GM21528 (cell line): ENCODE measurements around the gene TMEM235.

Experiments
- ATAC-seq: cut with Tn5 transposase; IDR thresholded peaks from one replicate; pipeline ENCODE4 v1.9.1; 2021; ENCODE audit warnings: mild to moderate bottlenecking, moderate library complexity; ENCODE audit not compliant: unreplicated experiment, low FRiP score

Gene TMEM235

DNA sequence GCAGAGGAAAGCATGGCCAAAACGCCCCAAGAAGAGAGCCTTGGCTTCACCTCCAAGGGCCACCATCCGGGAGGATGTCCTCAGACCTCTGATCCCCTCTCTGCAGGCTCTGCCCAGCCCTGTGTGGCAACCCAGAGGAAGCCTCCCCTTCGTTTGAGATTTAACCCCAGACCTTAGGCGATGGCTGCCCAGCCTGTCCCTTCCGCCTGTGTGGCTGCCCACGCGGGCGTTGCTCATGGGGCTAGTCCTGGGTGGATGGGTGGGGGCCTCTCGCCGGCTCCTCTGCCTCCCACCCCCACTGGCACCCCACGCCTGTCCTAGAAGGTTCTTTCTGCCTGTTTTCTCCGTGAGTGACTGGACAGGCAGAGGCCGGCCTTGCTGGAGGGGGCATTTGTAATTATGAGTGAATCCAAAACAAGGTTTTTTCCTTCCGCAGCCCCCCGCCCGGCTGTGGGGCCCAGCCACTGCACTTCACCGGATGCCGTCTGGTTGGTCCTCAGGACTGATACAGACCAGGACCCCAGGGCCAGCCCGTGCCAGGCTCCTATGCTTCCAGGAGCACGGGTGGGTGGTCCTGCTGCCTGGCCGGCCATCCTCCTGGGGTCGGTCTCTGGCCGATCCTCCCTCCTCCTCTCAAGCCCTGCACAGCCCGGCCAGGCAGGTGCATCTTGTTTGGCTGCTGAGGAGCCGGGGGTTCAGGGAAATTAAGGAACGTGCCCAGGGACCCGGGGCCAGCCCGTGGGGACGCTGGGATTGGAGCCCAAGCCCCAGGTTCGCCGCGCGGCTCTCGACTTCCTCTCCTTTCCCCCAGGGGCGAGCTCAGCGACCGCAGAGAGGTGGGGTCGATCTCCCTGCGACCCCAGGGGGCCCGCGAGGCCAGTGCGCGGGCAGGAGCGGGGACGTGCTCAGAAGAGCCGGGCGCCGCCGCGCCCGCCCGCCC, at the start of gene TMEM235:
TMEM235 (plus strand) TSS at position 636 of the 940 bp plus-strand sequence. CDS start 393 bp downstream, outside the sequence.
- no peak for ATAC-seq

DNA sequence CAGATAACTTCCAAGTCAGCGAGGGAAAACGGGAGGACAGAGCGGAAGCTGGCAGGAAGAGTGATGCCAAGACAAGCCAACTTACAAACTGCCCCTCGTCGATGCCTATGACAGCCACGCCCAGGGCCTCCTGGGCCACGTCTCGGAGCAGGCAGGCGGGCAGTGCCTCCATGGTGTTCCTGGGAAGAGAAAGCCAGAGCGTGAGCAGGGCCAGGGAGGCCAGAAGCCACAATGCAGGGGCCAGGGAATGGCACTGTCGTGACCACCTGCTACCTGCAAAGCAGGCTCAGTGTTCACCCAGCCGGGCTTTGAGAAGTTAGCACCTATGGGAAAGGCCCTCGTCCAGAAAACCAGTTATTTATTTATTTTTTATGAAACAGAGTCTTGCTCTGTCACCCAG, 48.9 kb upstream of the TMEM235 start:
- ATAC-seq = no peak

DNA sequence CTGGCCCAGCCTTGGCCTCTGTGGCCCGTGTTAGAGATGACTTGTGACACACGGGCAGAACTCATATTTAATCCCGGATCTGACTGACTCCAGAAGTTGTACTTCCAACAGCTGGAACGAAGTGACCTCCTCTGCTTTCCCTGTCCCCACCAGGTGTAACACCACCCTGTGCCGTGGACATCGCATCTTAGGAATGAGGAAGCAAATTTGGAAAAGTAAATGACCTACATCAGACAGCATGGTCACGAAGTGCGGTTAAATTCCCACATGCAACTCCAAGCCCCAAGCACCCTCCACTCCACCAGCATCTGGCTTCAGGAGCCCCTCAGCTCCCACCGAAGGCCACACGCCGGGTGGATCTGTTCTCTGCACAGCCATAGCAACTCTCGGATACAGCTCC, 47.5 kb upstream of the TMEM235 start:
- ATAC-seq = no peak

DNA sequence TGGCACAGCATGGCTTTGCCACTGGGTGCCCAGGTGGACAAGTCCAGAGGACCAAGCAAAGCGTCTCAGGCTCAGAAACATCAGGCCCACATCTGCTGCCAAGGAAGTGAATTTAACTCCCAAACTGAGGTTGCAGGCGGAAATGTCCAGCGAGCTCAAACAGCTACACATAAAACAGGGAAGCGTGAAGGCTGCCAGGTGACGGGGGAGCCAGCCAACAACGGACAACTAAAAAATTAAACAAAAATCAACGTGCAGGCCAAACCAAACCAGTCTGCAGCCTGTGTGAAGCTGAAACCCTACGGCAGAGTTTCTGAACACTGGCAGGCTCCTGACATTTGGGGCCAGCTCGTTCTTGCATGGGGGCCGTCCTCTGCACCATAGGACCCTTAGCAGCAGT, 47.1 kb upstream of the TMEM235 start:
- ATAC-seq = no peak

DNA sequence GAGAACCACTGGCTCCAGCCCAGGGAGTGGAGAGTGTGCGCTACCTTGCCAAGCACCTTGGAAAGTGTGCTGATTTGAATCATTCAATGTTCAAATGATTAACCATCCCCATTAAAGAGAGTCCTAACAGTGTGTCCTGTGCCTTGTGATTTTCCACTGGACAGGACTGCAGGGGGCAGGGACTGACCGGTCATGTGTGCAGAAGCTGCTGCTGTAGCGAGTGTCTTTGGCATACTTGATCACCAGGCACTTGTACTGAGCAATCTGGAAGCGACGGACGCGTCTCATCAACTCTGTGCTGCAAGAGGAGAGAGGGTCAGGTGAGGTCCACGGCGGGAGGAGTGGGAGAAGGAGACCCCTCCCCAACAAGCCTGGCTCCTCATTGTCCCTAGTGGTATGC, 46.6 kb upstream of the TMEM235 start:
- no peak for ATAC-seq

DNA sequence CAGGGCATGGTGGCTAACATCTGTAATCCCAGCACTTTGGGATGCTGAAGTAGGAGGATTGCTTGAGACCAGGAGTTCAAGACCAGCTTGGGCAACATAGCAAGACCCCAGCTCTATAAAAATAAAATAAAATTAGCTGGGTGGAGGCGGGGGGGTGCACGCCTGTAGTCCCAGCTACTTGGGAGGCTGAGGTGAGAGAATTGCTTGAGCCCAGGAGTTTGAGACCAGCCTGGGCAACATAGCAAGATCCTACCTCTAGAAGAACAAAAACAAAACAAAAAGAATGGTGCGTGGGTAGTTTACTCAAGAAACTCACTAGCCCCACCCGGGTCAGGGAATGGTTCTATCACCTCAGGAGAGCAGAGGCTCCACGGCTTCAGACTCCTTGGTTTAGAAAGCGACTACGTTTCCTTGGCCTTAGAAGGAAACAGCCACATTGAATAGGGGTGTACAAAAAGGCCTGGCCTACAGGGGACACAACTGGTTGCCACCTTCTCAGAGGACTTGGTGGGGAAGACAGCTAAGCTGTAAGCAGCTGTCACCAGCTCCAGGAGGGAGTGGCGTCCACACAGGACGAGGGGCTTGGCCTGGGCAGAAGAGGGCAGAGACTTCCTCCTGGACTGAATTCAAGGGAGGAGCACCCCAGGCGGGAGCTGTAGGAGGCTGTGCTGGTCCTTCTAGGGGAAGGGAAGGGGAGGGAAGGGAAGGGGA, 45.3 kb upstream of the TMEM235 start:
- ATAC-seq = no peak

DNA sequence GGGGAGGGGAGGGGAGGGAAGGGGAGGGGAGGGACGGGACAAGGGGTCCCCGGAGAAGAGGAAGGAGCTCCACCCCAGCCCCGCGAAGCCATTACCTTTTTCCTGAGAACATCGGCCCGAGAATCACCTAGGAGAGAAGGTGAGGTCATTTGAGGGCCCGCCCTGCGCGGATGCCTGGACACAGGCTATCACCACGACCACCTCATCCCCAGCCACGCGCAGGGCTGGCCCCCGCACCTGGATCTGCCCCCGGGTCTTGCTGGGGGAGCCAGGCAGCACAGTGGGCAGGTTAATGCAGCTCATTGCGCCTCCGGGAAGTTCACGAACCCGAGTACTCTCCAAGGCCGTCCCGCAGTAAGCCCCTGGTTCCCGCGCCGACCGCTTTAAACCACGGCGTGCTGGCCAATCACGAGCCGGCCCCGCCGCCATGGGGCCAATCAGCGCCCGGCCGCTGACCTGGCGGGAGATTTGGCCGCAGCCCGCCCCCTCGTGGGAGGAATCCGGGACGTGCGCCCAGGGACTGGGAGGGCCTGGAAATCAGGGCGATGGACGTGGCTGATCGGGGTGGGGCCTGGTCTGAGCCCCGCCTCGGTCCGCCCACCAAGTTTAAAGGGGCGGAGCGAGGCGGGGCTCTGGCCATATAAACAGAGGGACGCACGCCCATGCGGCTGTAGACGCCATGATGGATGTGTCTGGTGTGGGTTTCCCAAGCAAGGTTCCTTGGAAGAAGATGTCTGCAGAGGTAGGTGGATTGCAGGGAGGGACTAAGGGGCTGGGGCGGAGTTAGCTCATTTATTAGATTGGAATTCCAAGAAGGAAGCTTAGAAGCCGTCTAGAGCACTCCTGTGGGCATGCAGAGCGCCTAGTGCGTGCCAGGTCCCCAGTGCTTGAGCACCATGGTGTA, 44.5 kb upstream of the TMEM235 start, which contains the start of the genes AFMID and TK1:
AFMID (plus strand) TSS at position 671 of the 904 bp plus-strand sequence; CDS start at position 680, 9 bp downstream.
TK1 (minus strand) TSS at position 361 of the 904 bp plus-strand sequence; CDS start at position 303, 58 bp downstream.
- ATAC-seq = peak; percentile 79

DNA sequence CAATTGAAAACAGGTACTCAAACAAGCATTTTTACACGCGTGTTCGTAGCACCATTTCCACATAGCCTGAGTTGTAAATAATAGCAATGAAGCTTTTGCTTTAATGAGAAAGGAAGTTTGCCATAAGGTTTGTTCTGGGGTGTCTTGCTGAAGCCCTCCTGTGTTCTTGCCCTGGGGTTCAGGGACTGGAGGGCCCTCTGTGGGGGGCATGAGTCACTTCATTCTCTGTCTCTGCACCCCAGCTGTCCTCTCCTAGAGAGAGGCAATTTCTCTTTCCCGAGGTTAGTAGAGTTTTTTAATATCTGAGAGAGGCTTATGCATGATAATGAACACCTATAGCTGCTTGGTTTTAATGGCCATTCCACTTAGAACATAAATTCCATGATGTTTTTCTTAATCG, 34.7 kb upstream of the TMEM235 start:
- ATAC-seq = no peak

DNA sequence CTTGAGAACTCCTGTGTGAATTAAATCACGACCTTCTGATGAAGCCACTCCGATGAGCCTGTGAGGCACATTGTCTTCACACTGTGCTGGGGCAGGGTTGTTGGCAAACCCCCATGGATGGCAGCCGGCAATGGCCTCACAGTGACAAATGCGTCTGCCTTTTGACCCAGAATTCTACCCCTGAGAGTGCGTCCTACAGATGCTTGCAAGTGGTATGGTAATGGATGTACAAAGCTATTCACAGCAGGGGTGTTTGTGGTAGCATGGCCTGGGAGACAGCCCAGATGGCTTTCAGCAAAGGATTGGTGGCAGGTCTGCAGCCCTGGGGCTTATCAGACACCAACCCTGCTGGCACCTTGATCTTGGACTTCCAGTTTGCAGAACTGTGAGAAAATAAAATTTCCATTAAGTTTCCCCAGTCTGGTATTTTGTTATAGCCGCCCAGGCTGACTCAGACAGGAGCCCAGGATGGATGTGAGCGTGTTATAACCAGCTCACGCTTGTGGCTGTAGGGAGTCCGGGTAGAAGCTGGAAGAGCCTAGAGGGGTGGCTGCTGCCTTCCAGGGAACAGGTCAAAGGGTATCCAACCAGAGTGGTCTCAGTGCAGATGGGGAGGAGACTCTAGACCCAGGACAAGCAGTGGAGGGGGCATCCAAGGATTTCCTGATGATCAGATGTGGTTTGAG, 34.1 kb upstream of the TMEM235 start:
- no peak for ATAC-seq

DNA sequence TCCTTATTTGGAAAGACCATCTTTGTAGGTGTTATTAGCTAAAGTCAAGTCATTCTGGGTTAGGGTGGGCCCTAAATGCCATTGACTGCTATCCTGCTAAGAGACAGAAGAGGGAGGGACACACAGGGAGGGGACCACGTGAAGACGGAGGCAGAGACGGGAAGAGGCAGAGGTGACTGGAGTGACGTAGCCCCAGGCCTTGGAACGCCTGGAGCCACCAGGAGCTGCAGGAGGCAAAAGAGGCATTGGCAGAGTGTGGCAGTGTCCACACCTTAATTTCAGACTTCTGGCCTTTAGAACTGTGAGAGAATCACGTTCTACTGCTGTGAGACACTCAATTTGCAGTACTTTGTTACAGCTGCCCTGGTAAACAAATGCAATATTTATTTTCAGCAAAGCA, 31.0 kb upstream of the TMEM235 start:
- no peak for ATAC-seq

DNA sequence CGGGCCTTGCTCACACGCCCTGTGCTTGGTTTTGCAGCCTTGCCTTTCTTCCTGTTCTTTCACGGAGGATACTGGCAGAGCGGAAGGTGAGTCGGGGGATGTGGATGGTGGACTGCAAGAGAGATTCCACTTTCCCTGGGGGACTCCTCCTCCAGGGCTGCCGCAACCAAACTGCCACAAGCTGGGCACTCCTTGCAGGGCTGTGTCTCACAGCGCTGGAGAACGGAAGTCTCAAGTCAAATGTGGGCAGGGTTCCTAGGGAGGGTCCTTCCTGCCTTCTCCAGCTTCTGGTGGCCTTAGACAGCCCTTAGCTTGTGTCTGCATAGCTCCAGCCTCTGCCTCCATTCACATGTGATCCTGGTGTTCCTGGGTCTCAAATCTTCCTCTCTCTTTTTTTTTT, 28.8 kb upstream of the TMEM235 start:
- ATAC-seq = no peak

DNA sequence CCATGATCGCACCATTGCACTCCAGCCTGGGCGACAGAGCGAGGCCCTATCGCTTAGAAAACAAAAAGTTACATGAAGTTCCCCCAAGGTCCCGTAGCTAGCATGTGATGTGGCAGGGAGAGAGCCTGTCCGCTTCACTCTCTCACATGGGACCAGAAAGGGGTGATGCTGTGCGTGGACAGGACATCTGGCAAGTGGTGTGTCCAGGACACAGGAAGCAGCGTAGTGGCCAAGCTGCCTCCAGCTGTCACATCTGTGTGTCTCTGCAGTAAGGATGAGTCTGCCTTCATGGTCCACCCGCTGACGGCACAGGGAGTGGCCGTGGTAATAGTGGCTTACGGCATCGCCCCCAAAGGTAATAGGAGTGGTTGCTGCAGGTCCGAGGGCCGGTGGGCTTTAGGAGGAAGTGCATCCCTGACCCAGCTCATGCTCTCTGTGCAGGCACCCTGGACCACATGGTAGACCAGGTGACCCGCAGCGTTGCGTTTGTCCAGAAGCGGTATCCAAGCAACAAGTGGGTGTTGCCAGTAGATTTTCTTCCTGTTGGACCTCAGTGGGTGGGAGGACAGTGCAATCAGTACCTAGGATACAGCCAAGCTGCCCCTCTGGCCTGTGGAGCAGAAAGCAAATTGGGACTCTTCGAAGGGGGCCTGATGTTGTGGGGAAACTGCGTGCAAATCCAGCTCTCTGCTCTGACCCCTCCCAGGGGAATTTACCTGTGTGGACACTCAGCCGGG, 26.9 kb upstream of the TMEM235 start:
- ATAC-seq = no peak

DNA sequence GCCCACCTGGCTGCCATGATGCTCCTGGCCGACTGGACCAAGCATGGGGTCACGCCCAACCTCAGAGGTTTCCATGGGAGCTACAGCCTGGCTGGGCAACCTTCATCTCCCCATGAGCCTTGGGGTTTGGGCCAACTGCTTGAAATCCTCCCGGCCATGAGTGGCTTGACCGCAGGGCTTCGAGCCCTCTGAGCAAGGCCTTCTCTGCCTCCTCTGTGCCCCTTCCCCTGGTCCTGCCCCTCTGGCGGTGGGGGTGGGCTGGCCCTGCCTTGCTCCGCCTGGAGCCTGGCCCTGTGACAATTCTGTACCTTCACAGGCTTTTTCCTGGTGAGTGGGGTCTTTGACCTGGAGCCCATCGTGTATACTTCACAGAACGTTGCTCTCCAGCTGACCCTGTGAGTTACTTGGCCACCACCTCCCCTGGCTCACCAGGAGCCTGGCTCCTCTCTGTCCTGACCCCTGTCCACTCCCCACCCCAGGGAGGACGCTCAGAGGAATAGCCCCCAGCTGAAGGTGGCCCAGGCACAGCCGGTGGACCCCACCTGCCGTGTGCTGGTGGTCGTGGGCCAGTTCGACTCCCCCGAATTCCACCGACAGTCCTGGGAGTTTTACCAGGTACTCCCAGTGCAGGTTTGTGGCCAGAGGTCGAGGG, 26.2 kb upstream of the TMEM235 start:
- ATAC-seq = no peak

DNA sequence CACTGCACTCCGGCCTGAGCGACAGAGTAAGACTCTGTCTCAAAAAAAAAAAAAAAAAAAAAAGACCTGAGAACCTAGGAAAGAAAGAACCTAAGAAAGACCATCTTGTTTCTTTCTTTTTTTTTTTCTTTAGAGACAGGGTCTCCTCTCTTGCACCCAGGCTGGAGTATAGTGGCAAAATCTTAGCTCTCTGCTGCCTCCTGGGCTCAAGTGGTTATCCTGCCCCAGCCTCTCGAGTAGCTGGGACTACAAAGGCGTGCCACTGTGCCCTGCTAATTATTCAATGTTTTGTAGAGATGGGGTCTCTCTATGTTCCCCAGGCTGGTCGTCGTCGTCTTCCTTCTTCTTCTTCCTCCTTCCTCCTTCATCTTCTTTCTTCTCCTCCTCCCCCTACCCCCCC, 25.1 kb upstream of the TMEM235 start:
- ATAC-seq = no peak

DNA sequence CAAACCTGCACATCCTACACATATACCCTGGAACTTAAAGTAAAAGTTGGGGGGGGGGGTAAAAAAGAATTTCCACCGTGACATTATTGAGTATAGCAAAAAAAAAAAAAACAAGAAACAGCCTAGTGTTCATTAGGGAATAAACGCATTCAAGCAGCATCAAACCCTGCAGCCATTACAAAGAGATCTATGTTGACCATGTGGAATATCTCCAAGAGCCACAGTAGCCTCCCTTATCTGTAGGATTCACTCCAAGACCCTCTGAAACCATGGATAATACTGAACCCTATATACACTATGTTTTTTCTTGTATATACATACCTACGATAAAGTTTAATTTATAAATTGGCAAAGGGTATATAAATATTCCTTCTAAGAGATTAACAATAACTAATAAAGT, 22.9 kb upstream of the TMEM235 start:
- ATAC-seq = no peak

DNA sequence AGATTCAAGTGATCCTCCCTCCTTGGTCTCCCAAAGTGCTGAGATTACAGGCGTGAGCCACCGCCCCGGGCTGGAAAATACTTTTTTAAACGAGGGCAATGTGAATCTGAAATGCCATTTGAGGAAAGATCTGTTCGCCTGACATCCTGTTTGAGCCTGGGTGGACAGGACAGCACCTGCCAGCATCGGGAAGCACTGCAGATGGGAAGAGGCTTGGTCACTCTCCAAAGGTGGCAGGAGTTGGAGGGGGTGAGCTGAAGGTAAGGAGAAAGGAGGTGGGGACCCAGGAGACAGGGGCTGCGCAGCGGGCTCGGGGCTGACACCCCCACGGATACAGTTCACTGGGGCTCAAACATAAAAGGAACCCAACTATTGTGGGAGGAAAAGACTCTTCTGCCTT, 21.3 kb upstream of the TMEM235 start:
- no peak for ATAC-seq

DNA sequence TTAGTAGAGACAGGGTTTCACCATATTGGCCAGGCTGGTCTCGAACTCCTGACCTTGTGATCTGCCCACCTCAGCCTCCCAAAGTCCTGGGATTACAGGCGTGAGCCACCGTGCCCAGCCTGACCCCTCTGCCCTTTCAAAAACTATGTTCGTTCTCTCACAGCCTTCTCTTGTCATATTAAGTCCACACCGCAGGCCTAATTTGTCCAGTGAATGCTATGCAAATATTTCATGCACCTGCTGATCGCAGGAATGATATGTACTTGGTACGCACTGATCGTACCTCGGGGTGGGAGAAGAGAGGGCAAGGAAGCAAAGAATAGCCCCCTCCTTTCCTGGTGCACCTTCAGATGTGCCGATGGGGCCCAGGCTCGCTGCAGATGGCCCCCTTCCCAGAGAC, 20.4 kb upstream of the TMEM235 start:
- ATAC-seq = no peak

DNA sequence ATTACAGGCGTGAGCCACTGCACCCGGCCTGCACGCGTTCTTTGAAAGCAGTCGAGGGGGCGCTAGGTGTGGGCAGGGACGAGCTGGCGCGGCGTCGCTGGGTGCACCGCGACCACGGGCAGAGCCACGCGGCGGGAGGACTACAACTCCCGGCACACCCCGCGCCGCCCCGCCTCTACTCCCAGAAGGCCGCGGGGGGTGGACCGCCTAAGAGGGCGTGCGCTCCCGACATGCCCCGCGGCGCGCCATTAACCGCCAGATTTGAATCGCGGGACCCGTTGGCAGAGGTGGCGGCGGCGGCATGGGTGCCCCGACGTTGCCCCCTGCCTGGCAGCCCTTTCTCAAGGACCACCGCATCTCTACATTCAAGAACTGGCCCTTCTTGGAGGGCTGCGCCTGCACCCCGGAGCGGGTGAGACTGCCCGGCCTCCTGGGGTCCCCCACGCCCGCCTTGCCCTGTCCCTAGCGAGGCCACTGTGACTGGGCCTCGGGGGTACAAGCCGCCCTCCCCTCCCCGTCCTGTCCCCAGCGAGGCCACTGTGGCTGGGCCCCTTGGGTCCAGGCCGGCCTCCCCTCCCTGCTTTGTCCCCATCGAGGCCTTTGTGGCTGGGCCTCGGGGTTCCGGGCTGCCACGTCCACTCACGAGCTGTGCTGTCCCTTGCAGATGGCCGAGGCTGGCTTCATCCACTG, 17.3 kb upstream of the TMEM235 start, which contains the start of gene BIRC5:
BIRC5 (plus strand) TSS at position 238 of the 690 bp plus-strand sequence; CDS start at position 302, 64 bp downstream.
- peak; percentile 71 for ATAC-seq
